Activated T-cell treated with anti-CD3 and anti-CD28 coated beads for 1 hour (primary cell): ENCODE data around the gene HYAL3.
"Not testable (repeated sequence)": the region's sequence is repeated elsewhere in the genome, so short reads cannot be mapped to it uniquely, and the experiment has no call there.

ENCODE experiments used
- DNase-seq: peaks from one replicate; pipeline ENCODE4 v3.0.0-alpha.2; 2020; ENCODE audit warnings: low read depth

HYAL3 gene

GRCh38 chr3:50270422-50271224 lies 28.6 kb downstream of the HYAL3 start:
- DNase-seq: no peak

GRCh38 chr3:50269977-50270413 lies 29.2 kb downstream of the HYAL3 start:
- no peak for DNase-seq

- DNase-seq: no peak
These were observed 29.7 kb downstream of the HYAL3 start for GRCh38 chr3:50269460-50269859.

GRCh38 chr3:50268703-50269451 lies 30.3 kb downstream of the HYAL3 start, which contains the start of gene SEMA3B:
Gene SEMA3B, plus strand, starts transcription at chr3:50269147. Its CDS starts 94 bp downstream, at chr3:50269241.
- DNase-seq: no peak

GRCh38 chr3:50268276-50268675 lies 30.9 kb downstream of the HYAL3 start:
- no peak for DNase-seq

- DNase-seq: no peak
These were observed 31.8 kb downstream of the HYAL3 start for GRCh38 chr3:50267280-50267913.

GRCh38 chr3:50266836-50267235 lies 32.4 kb downstream of the HYAL3 start:
- DNase-seq: no peak

- no peak for DNase-seq
These were observed 33.2 kb downstream of the HYAL3 start for GRCh38 chr3:50266017-50266416.

- no peak for DNase-seq
These were observed 33.6 kb downstream of the HYAL3 start for GRCh38 chr3:50265571-50265970.

GRCh38 chr3:50264964-50265485 lies 34.2 kb downstream of the HYAL3 start:
- DNase-seq: no peak

- no peak for DNase-seq
These were observed 34.7 kb downstream of the HYAL3 start for GRCh38 chr3:50264383-50264963.

GRCh38 chr3:50263478-50264382 lies 35.5 kb downstream of the HYAL3 start:
- no peak for DNase-seq

- no peak for DNase-seq
These were observed 36.4 kb downstream of the HYAL3 start for GRCh38 chr3:50262778-50263177.

- DNase-seq: not testable (repeated sequence)
These were observed 37.0 kb downstream of the HYAL3 start for GRCh38 chr3:50262200-50262599.

- DNase-seq: no peak
These were observed 37.7 kb downstream of the HYAL3 start for GRCh38 chr3:50261505-50261904.

GRCh38 chr3:50260942-50261441 lies 38.2 kb downstream of the HYAL3 start:
- no peak for DNase-seq

- peak; percentile 69 for DNase-seq
These were observed 38.9 kb downstream of the HYAL3 start for GRCh38 chr3:50260027-50260941.

GRCh38 chr3:50259432-50260026 lies 39.7 kb downstream of the HYAL3 start:
- DNase-seq: no peak

GRCh38 chr3:50258979-50259378 lies 40.2 kb downstream of the HYAL3 start:
- DNase-seq: no peak
